Activated CD4-positive, CD25-positive, alpha-beta regulatory T cell (primary cell): Measurements from ENCODE around the gene ABCF3.

Source experiments
- DNase-seq, 4 experiments: peaks; one replicate each; lab custom pipeline; 2025; lab: John Stamatoyannopoulos, UW

The ABCF3 gene

DNA sequence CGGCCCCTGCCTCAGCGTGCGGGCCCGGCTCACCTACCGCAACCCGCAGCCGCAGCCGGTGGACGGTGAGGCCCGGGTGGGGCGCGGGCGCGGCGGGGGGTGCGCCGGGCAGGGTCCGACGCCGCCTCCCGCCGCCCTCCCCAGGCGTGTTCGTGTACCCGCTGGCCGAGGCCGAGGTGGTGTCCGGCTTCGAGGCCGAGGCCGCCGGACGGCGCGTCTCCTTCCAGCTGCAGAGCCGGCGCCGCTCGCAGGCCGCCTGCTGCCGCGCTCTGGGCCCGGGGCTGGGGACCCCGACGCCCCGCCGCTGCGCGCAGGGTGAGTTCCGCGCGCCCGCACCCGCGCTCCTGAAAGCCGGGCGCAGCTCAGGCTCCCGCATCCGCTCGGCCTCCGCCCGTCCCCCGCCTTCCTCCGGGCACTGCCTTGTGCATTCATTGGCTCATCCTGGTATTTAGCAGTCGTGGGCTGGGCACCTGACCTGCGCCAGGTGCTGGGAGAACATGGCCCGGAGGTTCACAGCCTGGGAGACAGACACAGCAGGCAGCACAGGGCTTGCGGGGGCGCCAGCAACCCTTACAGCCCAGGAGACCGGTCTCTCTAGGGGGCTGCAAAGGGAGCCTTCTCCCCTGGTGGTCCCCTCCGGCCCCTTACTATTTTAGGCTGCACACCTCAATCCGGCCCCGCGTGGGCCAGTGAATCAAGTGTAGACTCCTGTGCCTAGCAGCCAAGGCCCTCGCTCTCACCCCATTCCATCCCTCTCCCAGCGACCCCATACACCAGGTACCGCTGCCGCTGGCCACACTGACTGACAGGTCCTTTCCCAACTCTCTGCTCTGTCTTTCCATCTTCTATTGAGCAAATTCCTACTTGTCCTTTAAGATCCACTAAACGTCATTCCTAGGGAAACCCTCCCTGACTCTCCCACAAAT lies 44.9 kb downstream of the ABCF3 start:
- no peak for DNase-seq

DNA sequence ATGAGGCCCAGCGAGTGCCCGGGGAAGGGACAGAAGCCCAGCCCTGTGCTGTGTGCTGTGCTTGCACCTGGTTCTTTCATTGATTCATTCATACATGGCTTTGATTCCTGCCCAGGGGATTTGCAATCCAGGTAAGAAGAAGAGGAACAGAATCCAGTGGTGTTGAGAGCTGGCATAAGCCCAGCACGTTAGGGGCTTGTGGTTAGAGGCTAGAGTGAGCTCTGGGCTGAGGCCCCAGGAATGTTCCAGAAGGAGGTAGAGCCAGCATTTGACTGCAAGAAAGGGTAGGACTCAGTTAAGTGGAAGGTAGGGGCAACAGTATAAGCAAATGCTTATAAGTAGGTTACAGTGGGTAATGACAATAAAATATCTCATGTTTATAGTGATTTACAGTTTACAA lies 45.7 kb downstream of the ABCF3 start:
- DNase-seq = no peak

DNA sequence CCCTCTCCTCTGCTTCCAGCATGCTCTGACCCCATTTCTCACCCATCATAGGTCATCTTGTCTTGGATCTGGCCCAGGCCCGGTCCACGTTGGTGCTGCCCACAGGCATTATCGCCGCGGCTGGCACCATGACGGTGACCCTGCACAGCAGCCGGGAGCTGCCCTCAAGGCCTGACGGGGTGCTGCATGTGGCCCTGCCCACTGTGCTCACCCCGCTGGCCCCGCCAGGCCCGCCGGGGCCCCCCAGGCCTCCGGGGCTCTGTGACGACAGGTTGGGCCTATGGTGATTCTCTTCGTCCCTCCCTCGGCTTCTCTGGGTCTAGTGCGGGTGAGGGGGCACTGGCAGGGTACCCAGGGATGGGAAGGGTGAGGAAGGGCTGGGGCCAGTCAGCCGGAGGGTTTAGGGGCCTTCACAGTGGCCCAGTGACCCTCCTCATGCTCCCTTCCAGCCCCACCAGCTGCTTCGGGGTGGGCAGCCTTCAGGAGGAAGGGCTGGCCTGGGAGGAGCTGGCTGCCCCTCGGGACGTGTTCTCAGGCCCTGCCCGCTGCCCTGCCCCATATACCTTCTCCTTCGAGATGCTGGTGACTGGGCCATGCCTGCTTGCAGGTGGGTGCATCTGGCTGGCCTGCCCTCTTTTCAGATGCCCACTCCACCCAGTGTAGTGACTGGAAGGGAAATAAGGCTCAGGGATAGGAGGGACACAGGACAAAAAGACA lies 47.3 kb downstream of the ABCF3 start:
- no peak for DNase-seq

DNA sequence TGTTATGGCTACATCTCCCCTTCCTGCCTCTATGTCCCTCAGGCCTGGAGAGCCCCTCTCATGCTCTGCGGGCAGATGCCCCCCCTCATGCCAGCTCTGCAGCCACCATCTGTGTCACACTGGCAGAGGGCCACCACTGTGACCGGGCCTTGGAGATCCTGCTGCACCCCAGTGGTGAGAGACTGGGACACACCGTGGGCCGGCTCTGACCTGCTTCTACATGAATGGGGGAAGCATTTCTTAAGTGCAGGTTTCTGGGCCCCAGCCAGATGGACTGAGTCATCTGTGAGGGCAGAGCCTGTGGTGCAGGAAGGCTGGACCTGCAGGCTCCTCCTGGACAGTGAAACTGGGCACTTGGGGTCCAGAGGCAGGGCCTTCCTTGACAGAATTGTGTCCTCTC lies 48.2 kb downstream of the ABCF3 start:
- no peak for DNase-seq

DNA sequence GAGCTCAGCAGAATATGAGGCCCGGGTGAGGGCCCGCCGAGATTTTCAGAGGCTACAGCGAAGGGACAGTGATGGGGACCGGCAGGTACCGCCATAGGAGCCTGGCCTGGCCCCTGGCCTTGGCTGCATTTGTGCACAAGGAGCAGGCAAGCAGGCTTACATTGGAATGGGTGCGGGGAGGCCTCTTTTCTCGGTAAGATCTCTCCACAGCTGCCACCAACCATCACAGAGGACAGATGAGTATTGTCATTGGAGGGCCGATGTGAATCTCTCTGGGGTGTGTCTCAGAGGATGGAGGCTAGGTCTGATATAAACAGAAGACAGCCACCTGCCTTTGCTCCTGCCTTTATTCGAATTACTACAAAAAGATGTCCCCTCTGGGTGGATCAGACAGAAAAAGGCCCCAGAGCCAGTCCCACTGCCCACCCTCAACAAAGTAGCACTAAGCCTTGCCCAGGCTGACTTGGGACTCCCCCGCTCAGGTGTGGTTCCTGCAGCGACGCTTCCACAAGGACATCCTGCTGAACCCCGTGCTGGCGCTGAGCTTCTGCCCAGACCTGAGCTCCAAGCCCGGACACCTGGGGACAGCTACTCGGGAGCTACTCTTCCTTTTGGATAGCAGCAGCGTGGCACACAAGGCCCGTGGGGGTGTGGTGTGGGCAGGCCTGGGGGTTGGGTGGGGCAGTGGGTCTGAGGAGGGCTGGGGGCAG lies 48.8 kb downstream of the ABCF3 start:
- no peak for DNase-seq

DNA sequence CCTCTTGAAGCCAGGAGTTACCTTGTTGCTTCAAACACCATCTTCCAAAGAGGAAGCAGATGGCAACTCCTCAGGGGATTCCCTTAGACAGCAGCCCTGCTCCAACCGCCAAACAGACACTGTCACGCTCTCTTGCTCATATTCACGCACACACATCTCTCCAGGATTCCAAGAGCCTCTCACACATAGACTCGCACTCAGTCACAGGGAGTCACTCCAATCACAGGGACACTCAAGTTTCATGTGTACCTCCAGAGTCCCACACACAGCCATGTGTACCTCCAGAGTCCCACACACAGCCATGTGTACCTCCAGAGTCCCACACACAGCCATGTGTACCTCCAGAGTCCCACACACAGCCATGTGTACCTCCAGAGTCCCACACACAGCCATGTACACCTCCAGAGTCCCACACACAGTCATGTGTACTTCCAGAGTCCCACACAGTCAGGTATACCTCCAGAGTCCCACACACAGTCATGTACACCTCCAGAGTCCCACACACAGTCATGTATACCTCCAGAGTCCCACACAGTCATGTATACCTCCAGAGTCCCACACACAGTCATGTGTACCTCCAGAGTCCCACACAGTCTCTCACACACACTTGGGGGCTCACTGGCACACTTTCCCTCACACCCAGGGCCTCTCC lies 49.5 kb downstream of the ABCF3 start:
- no peak for DNase-seq

DNA sequence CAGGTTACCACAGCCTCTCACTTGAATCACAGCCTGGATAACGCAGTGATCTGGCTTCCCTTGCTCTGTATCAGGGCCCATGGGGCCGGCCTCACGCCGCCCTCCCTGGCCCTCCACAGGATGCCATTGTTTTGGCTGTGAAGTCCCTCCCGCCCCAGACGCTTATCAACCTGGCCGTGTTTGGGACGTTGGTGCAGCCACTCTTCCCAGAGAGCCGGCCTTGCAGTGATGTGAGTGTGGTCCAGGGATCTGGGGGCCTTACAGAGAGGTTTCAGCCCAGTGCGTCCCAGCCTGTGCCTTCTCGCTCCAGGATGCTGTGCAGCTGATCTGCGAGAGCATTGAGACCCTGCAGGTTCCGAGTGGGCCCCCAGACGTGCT lies 50.0 kb downstream of the ABCF3 start:
- DNase-seq = no peak

DNA sequence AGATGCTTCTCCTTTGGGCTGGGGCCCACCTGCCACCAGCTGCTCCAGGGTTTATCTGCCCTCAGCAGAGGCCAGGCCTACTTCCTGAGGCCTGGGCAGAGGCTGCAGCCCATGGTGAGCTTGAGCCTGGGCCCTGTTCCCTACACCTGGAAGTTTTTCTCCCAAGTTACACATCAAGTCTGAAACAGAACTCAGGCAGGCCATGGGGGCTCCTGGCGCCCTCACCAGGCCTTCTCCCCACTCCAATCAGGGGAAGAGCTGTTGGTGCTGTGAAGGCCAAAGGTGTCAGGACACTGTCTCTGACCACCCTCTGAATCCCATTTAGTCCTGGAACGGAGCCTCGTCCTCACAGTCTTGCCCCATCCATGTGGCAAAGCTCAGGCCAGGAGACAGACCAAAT lies 50.6 kb downstream of the ABCF3 start:
- DNase-seq = no peak

DNA sequence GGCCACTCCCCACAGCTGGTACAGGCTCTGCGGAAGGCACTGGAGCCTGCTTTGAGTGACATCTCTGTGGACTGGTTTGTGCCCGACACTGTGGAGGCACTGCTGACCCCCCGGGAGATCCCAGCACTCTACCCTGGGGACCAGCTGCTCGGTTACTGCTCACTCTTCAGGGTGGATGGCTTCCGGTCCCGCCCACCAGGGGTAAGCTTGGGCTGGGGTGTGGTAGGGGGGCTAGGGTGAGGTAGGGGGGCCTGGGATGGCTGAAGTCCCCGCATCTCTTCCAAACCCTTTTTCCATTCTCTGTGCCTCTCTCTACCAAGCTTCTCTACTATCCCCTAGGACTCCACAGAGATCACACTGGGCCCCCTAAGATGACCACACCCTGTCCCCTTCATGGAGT lies 51.2 kb downstream of the ABCF3 start:
- no peak for DNase-seq

DNA sequence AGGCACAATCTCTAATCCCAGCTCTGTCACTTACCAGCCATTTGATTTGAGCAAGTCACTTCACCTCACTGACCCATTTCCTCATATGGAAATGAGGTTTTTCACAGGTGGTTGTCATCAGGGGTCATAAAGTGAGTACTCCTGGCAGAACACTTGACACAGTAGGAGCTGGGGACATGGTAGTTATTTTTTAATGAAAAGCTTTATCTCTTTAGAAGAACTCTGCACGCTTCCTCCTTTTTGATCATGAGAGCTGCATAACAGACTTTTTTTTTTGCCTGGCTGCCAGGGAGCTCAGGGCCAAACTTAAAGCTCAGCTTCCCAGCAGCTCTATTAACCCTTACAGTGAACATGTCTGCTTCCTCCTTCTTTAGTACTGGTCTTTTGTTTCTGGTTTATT lies 51.8 kb downstream of the ABCF3 start:
- DNase-seq = no peak

DNA sequence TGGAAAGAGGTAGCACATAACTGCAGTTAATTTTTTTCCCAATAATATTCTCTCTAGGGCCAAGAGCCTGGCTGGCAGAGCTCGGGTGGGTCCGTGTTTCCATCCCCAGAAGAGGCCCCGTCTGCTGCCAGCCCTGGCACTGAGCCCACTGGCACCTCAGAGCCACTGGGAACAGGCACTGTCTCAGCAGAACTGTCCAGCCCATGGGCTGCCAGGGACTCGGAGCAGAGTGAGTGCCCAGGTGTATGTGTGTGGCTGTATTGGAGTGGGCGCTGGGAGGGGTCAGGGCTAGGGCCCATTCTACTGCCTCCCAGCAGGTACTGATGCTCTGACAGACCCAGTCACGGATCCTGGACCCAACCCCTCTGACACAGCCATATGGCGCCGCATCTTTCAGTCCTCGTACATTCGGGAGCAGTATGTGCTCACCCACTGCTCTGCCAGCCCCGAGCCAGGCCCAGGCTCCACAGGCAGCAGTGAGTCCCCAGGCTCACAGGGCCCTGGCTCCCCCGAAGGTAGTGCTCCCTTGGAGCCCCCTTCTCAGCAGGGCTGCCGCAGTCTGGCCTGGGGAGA lies 52.3 kb downstream of the ABCF3 start:
- no peak for DNase-seq

DNA sequence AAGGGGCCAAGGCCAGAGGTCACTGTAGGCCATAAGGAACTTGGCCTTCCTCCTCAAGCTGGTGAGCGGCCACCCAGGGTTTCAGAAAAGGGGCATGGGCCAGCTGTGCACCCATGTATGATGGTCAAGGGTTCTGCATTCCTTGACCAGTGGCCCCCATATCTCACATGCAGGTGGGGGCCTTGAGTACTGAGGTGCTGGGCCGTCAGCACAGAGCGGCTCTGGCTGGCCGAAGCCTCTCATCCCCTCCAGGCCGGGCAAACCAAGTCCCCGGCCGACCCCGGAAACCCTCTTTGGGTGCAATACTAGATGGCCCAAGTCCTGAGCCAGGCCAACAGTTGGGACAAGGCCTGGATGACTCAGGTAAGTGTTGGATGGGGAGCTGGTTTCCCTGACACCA lies 53.2 kb downstream of the ABCF3 start:
- no peak for DNase-seq

DNA sequence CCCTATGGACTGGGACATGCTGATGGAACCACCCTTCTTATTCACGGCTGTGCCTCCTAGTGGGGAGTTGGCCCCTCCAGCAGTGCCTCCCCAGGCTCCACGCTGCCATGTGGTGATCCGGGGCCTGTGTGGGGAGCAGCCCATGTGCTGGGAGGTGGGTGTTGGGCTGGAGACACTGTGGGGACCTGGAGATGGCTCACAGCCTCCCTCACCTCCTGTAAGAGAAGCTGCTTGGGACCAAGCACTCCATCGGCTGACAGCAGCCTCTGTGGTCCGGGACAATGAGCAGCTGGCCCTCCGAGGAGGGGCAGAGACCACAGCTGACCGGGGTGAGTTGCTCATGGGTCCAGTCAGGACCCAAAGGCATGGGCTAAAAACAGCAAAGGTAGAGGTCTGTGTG lies 53.7 kb downstream of the ABCF3 start:
- no peak for DNase-seq

DNA sequence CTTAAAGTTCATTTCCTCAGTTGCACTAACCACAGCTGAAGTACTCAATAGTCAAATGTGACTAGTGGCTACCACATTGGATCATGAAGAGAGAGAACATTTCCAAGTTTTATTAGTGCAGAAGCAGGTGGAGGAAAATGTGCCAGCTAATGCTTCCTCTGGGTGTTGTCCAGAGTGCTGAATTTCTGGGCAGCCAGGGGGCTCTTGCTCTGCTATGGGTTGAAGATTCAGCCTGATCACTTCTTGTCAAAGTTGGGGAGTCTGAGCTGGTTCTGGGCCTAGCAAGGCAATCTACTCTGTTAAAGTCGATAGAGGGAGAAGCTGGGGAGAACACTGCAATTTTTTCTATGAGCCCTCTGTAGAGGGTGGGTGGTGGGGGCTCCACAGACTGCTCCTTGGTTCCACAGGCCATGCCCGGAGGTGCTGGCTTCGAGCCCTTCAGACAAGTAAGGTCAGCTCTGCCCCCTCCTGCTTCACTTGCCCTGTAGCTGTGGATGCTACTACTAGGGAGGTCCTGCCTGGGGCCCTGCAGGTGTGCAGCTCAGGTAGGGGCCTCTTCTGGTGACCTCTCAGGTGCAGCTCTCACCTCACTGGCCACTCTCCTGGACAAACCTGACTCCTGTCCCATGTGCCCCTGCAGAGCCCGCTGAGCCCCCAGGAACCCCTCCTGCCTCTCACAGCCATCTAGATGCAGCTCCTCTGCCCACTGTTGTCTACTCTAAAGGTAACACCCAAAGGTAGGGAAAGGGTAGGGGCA lies 54.6 kb downstream of the ABCF3 start:
- DNase-seq = no peak

DNA sequence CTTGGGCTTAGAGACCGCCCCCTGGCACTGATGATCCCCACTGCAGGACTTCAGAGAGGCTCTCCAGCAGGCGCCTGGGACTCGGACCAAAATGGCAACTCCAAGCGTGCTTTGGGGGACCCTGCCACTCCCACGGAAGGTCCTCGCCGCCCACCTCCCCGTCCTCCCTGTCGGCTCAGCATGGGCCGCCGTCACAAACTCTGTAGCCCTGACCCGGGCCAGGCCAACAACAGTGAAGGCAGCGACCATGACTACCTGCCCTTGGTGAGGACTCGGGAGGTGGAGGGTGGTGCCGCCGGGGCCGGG lies 55.1 kb downstream of the ABCF3 start:
- no peak for DNase-seq

DNA sequence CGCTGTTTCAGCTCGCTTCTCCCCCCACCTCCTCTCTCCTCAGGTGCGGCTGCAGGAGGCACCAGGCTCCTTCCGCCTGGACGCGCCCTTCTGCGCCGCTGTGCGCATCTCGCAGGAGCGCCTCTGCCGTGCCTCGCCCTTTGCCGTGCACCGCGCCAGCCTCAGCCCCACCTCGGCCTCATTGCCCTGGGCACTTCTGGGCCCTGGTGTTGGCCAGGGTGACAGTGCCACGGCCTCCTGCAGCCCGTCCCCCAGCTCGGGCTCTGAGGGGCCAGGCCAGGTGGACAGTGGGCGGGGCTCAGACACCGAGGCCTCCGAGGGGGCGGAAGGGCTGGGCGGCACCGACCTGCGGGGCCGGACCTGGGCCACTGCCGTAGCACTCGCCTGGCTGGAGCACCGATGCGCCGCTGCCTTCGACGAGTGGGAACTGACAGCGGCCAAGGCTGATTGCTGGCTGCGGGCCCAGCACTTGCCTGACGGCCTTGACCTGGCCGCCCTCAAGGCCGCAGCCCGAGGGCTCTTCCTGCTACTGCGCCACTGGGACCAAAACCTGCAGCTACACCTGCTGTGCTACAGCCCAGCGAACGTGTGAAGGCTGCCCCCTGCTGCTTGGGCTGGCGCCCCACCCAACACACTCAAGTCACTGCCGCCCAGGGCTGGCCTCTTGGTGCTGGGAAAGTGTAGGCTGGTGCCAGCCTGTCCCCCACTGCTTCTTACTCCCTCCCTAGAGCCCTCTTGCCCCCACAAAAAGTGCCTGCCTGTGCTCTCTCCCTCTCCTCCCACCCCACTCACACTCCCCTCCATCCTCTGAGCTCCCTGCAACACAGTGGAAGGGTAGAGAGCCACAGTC lies 55.7 kb downstream of the ABCF3 start:
- DNase-seq = no peak

DNA sequence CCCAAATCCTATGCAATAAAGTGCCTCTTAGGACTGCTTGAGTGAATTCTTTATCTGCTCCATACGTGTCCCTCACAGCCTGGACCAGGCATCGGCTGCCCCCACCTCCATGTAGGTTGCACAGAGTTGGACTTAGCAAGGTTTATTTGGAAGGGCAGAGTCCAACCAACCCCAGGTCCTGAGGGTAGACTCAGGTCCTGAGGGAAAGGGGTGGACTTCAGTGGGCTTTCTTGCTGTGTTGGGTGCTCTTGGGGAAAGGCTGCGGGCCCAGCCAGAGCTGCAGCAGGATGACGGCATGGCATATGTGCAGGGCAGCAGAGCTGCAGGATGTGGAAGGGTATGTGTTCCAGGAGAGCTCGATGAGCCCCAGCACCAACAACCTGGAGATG lies 56.3 kb downstream of the ABCF3 start:
- no peak for DNase-seq
